AG10803 (cell line): ENCODE measurements around the gene SYTL2.
A peak's percentile ranks its signal among the peaks of the same experiment; 100 is the strongest.
"Not testable (repeated sequence)": the region's sequence is repeated elsewhere in the genome, so short reads cannot be mapped to it uniquely, and the experiment has no call there.

ENCODE experiments used
- DNase-seq: peaks from one replicate; pipeline ENCODE4 v3.0.0; 2010; ENCODE audit warnings: low read depth
- H3K4me3 ChIP-seq: 2 replicates; pipeline ENCODE4 v1.5.1; 2011; ENCODE audit warnings: mild to moderate bottlenecking, low read length, control low read depth
- CTCF ChIP-seq: conservative IDR thresholded peaks from 2 replicates; pipeline ENCODE4 v1.5.1; 2011; ENCODE audit warnings: mild to moderate bottlenecking, low read length, control low read depth, inconsistent platforms

The SYTL2 gene

GRCh38 chr11:85779956-85780640 is 30.8 kb downstream of the SYTL2 start:
- TF ChIP-seq CTCF = no peak
- DNase-seq = peak; percentile 38
- no peak overlapping the region for H3K4me3 ChIP-seq

DNA sequence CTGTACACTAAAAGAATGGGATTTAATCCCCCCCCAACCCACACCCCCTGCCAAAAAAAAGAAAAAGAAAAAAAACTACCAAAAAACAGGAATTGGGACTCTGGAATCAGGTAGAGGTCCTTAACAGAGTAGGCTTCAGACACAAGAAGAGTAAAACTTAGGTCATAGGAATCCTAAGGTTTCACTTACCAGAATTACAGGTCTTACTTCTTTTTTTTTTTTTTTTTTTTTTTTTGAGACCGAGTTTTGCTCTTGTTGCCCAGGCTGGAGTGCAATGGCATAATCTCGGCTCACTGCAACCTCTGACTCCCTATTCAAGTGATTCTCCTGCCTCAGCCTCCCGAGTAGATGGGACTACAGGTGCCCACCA is 33.4 kb downstream of the SYTL2 start:
- not testable (repeated sequence) for DNase-seq, H3K4me3 ChIP-seq

GRCh38 chr11:85776951-85777602 is 33.9 kb downstream of the SYTL2 start:
- no peak for DNase-seq
- no peak overlapping the region for H3K4me3 ChIP-seq
- TF ChIP-seq CTCF = no peak

DNA sequence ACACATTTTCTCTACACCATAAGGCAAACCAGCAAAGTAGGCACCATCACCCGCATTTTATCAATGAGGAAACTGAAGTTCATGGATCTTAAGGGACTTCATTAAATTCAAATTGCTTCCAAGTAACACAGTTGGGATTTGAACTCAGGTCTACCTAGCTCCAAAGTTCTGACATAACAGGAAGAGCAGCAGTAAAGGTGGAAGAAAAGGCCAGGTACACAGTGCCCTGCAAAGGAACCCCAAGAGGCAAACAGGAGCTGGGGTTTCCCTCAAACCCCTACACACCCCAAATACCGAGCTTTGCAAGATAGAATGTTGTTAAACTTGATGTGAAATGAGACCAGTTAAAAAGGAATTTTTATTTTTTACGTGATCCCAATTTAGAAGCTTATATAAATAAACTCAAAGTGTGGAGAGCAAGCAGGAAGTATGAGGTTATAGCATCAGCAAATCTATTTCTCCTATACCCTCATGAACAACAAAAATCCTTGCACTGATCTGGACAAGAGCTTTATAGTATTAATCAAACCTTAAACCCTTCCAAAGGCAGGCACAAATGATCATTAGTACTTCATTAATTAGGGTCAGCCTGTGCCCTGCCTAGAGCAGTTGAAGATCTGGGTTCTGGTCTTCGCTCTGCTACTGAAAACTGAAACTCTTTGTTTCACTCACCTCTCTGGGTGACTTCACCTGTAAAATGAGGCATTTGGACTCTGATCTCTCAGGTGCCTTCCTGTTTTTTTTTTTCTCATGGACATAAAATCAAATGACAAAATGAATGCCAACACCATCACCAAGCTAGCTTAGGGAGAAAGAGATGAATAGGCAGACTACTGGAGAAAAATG is 36.5 kb downstream of the SYTL2 start:
- no peak for DNase-seq
- TF ChIP-seq CTCF = no peak

GRCh38 chr11:85772695-85773094 is 38.2 kb downstream of the SYTL2 start:
- TF ChIP-seq CTCF = no peak

More for the DNA sequence above, 36.5 kb downstream of the SYTL2 start:
- no peak overlapping the region for H3K4me3 ChIP-seq

GRCh38 chr11:85771568-85771967 is 39.4 kb downstream of the SYTL2 start:
- no peak overlapping the region for H3K4me3 ChIP-seq
- TF ChIP-seq CTCF = no peak

More at GRCh38 chr11:85772695-85773094, 38.2 kb downstream of the SYTL2 start:
- no peak overlapping the region for H3K4me3 ChIP-seq
- DNase-seq = peak; percentile 86

DNA sequence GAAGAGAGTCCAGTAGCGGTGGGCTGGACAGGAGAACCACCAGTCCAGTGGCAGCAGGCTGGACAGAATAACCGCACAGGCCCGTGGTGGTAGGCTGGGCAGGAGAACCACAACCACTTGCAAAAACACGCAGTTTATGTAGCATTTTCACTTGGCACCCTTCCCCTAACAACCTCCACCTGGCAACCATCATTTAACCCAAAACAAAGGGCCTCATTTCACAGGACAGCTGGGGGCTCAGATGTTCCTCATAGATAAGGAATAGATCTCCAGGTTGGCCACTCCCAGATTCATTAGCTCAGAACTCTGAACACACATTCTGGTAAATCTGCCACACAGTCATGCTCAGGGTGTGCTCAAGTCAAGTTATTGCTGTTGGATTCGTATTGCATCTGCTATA is 41.2 kb downstream of the SYTL2 start:
- no peak for TF ChIP-seq CTCF
- no peak overlapping the region for H3K4me3 ChIP-seq
- DNase-seq = no peak

More at GRCh38 chr11:85771568-85771967, 39.4 kb downstream of the SYTL2 start:
- DNase-seq = no peak
